ENCODE results near the gene SETD4. TPM values are rescaled to one million over a fixed set of nuclear protein-coding genes. Genes with fewer than 3 reads are reported as not detected.
A peak's percentile ranks its signal among the peaks of the same experiment; 100 is the strongest.

Gene SETD4
- total RNA-seq, 2 donors from 2014 or later, result 9.9 to 32.3 TPM

- TF ChIP-seq POLR2A (IDR thresholded peaks at IDR 0.05) (no peak), CTCF (IDR thresholded peaks at IDR 0.05) (no peak)
- no peak for ATAC-seq
- no peak overlapping the region for H3K27ac ChIP-seq
- intact Hi-C loops (cut with DNase I), result no loop called here
- no peaks in the 10 kb centered on the region for H3K9me3 ChIP-seq
- no peak overlapping the region for H3K4me3 ChIP-seq
- DNase-seq, result no peak
- H3K36me3 ChIP-seq (replicated peaks in 1 of 2; ENCODE audit: insufficient read depth in 1 of 2, low read depth in 2 of 2), result no peaks in the 10 kb centered on the region
- 77 to 86% methylated on average over 5 of the region's 5 CpGs for WGBS, 2 donors
- no peaks in the 10 kb centered on the region for H3K27me3 ChIP-seq
- peaks cover 8% of the 10 kb centered on the region for H3K4me1 ChIP-seq
Observed at GRCh38 chr21:36005879-36006400, 54.4 kb downstream of the SETD4 start.

GRCh38 chr21:36005018-36005417, 55.3 kb downstream of the SETD4 start:
- ATAC-seq, result no peak
- Histone ChIP-seq H3K4me1 (peaks cover 8% of the 10 kb centered on the region), H3K4me3 (no peak overlapping the region), H3K9me3 (no peaks in the 10 kb centered on the region), H3K27ac (no peak overlapping the region), H3K27me3 (no peaks in the 10 kb centered on the region), H3K36me3 (replicated peaks in 1 of 2; ENCODE audit: insufficient read depth in 1 of 2, low read depth in 2 of 2) (no peaks in the 10 kb centered on the region)
- DNase-seq, result peak in 1 of 4 donors; percentile 24
- no peak for TF ChIP-seq POLR2A (IDR thresholded peaks at IDR 0.05)
- no peak for TF ChIP-seq CTCF (IDR thresholded peaks at IDR 0.05)
- 78 to 81% methylated on average over 13 to 15 of the region's 17 CpGs for WGBS, 2 donors
- intact Hi-C loops (cut with DNase I), result no loop called here

- Histone ChIP-seq H3K27me3 (no peaks in the 10 kb centered on the region), H3K4me3 (no peak overlapping the region), H3K9me3 (no peaks in the 10 kb centered on the region), H3K36me3 (replicated peaks in 1 of 2; ENCODE audit: insufficient read depth in 1 of 2, low read depth in 2 of 2) (no peaks in the 10 kb centered on the region), H3K4me1 (peaks cover 8% of the 10 kb centered on the region), H3K27ac (no peak overlapping the region)
- no peak for TF ChIP-seq POLR2A (IDR thresholded peaks at IDR 0.05)
- no peak for TF ChIP-seq CTCF (IDR thresholded peaks at IDR 0.05)
- DNase-seq (no peak), ATAC-seq (no peak)
- 74 to 89% methylated on average over 5 to 6 of the region's 13 CpGs for WGBS, 2 donors
- intact Hi-C loops (cut with DNase I), result no loop called here
Observed at GRCh38 chr21:36004441-36004840, 55.9 kb downstream of the SETD4 start.

- H3K4me1 ChIP-seq, result peaks cover 8% of the 10 kb centered on the region
- intact Hi-C loops (cut with DNase I), result no loop called here
- ATAC-seq (no peak), DNase-seq (no peak)
- H3K4me3 ChIP-seq, result no peak overlapping the region
- WGBS, 2 donors, result 81 to 88% methylated on average over 11 of the region's 11 CpGs
- no peaks in the 10 kb centered on the region for H3K27me3 ChIP-seq
- no peak overlapping the region for H3K27ac ChIP-seq
- TF ChIP-seq POLR2A (IDR thresholded peaks at IDR 0.05), result no peak
- TF ChIP-seq CTCF (IDR thresholded peaks at IDR 0.05), result no peak
- no peaks in the 10 kb centered on the region for H3K36me3 ChIP-seq (replicated peaks in 1 of 2; ENCODE audit: insufficient read depth in 1 of 2, low read depth in 2 of 2)
- no peaks in the 10 kb centered on the region for H3K9me3 ChIP-seq
Observed at GRCh38 chr21:36003776-36004175, 56.5 kb downstream of the SETD4 start.

- intact Hi-C loops (cut with DNase I), result no loop called here
- no peak overlapping the region for H3K27ac ChIP-seq
- no peaks in the 10 kb centered on the region for H3K36me3 ChIP-seq (replicated peaks in 1 of 2; ENCODE audit: insufficient read depth in 1 of 2, low read depth in 2 of 2)
- H3K27me3 ChIP-seq, result no peaks in the 10 kb centered on the region
- no peak for ATAC-seq
- no peak for TF ChIP-seq POLR2A (IDR thresholded peaks at IDR 0.05)
- TF ChIP-seq CTCF (IDR thresholded peaks at IDR 0.05), result no peak
- no peaks in the 10 kb centered on the region for H3K9me3 ChIP-seq
- no peak for DNase-seq
- H3K4me3 ChIP-seq, result no peak overlapping the region
- H3K4me1 ChIP-seq, result no peaks in the 10 kb centered on the region
Observed at GRCh38 chr21:35996217-35996616, 64.1 kb downstream of the SETD4 start.

Data from body of pancreas (tissue), 4 donors.